ENCODE results near the gene COLEC12. TPM values are rescaled to one million over a fixed set of nuclear protein-coding genes. Genes with fewer than 3 reads are reported as not detected.

Gene COLEC12
- total RNA-seq, 4 donors from 2014 or later = 8.3 to 22.2 (median 21.4) TPM

DNA sequence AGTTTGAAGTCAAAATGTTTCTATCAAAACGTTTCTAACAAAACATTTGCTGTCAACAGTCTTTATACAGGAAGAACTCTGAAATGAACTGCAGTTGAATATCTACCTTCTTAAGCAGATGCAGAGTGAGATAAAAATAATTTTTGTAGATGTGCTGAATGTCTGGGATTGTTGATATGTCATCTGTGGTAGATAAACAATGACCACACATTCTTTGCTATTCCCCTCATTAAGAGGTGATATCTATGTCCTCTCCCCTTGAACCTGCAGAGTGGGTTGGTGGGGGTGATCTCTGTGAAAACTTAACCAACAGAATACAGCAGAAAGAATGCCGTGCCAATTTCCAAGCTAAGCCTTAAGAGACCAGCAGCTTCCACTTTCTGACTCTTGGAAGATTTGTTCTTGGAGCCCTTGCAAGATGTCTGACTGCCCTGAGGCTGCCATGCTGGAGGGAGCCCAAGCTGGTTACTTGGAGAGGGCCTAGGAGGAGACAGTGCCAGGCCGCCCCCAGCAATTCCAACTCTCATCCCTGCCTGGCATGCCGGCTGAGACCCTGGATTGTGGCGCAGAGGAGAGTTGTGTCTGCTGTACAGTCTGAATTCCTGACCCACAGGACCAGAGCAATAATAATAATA lies 80.8 kb downstream of the COLEC12 start:
- no peak for TF ChIP-seq POLR2A (IDR thresholded peaks at IDR 0.05)
- TF ChIP-seq EP300 (IDR thresholded peaks at IDR 0.05) = no peak
- TF ChIP-seq, protein P1, sequence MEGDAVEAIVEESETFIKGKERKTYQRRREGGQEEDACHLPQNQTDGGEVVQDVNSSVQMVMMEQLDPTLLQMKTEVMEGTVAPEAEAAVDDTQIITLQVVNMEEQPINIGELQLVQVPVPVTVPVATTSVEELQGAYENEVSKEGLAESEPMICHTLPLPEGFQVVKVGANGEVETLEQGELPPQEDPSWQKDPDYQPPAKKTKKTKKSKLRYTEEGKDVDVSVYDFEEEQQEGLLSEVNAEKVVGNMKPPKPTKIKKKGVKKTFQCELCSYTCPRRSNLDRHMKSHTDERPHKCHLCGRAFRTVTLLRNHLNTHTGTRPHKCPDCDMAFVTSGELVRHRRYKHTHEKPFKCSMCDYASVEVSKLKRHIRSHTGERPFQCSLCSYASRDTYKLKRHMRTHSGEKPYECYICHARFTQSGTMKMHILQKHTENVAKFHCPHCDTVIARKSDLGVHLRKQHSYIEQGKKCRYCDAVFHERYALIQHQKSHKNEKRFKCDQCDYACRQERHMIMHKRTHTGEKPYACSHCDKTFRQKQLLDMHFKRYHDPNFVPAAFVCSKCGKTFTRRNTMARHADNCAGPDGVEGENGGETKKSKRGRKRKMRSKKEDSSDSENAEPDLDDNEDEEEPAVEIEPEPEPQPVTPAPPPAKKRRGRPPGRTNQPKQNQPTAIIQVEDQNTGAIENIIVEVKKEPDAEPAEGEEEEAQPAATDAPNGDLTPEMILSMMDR (IDR thresholded peaks at IDR 0.05) = no peak
- Histone ChIP-seq H3K27me3 (no peaks in the 10 kb centered on the region), H3K4me1 (peaks cover 0 to 26% (median 0%) of the 10 kb centered on the region in 4 donors), H3K36me3 (no peaks in the 10 kb centered on the region), H3K27ac (no peak overlapping the region), H3K4me3 (no peak overlapping the region), H3K9me3 (no peaks in the 10 kb centered on the region)
- DNase-seq (ENCODE audit: low spot score in 2 of 2) = no peak
- 80 to 84% methylated on average over 5 of the region's 5 CpGs for WGBS, 2 donors

DNA sequence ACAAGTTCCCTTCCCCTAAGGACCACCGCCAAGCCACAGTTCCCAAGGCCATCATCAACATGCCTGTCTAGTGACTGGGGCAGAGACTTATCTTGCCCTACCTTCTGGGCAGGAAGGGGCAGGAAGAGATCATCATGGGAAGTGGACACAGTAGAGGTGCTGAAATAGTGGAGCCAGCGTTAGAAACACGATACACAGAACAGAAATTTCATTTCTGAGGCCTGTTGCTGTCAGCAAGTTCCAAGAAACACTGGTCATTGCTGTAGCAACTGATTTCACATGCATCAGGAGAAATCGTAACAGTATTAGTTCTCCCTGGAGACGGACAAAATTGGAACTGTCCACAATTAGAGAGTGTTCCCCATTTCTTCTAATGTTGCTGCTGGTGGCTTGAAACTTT lies 83.0 kb downstream of the COLEC12 start:
- H3K4me3 ChIP-seq = no peak overlapping the region

DNA sequence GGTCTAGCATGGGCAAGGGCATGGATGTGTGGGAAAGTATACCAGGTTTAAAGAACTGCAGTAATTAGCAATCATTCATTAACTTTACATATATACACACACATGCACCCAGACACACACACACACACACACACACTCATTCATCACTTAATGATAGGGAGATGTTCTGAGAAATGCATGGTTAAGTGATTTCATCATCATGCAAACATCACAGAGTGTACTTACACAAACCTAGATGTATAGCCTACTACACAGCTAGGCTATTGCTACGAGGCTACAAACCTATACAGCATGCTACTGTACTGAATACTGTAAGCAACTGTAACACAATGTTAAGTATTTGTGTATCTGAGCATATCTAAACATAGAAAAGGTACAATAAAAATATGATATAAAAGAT lies 83.6 kb downstream of the COLEC12 start:
- H3K9me3 ChIP-seq = no peaks in the 10 kb centered on the region
- H3K4me3 ChIP-seq = no peak overlapping the region
- H3K4me1 ChIP-seq = peaks cover 0 to 12% (median 0%) of the 10 kb centered on the region in 4 donors
- H3K27ac ChIP-seq = no peak overlapping the region
- DNase-seq (ENCODE audit: low spot score in 2 of 2) = no peak
- TF ChIP-seq EP300 (IDR thresholded peaks at IDR 0.05) = no peak
- TF ChIP-seq, protein P1 (IDR thresholded peaks at IDR 0.05) = no peak
- no peak for TF ChIP-seq POLR2A (IDR thresholded peaks at IDR 0.05)
- 83 to 84% methylated on average over 1 of the region's 1 CpG for WGBS, 2 donors
- H3K36me3 ChIP-seq = no peaks in the 10 kb centered on the region
- no peaks in the 10 kb centered on the region for H3K27me3 ChIP-seq

More for the DNA sequence above, 83.0 kb downstream of the COLEC12 start:
- 76% methylated on average over 5 of the region's 5 CpGs for WGBS, 2 donors
- Histone ChIP-seq H3K4me1 (peaks cover 0 to 12% (median 0%) of the 10 kb centered on the region in 4 donors), H3K36me3 (no peaks in the 10 kb centered on the region), H3K27me3 (no peaks in the 10 kb centered on the region), H3K9me3 (no peaks in the 10 kb centered on the region), H3K27ac (peak overlapping the region in 1 of 4 donors; percentile 6)
- no peak for DNase-seq (ENCODE audit: low spot score in 2 of 2)
- TF ChIP-seq EP300 (IDR thresholded peaks at IDR 0.05) = peak in 1 of 2 donors; percentile 14
- TF ChIP-seq POLR2A (IDR thresholded peaks at IDR 0.05) = no peak

DNA sequence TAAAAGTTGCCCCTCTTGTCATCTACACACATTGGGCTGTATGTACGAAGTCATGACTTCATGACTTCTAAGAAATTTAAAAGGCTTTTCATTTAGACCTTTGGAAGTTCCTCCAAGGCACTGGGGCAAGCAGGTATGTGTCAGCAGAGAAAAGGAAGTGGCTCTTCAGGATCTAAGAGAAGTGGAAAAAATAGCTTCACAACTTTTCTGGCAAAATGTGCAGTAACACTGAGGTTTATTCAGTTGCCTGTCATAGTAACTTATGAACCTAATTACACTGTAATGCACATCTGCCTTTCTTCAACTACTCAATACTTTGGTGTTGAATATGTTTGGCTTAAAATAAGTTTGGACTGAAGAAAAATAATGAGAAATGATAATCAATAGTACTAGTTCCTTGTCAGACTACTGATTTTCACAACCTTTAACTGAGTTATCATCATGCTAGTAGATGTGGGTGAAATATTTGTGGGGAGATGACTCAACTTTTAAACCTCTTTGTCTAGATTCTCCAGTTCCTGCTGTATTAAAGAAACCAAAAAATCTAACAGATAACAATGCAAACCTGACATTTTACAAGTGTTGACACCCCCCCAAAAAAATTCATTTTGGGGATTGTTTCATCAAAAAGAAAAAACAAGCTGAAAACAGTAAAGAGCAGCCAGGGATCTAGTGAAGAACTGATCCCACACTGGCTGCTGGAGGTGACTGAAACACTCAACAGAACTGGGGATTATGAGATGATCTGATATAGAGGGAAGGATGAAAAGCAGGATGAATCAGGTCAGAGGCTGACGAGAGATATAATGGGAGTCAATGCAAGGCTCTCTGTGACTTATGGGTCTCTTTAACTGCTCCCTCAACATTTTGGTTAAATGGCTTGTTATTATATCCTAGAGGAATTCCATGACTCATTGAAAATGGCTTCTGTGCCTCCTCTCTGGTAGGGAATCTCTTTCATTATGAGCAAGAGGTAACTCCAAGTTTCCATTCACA lies 84.6 kb downstream of the COLEC12 start:
- TF ChIP-seq EP300 (IDR thresholded peaks at IDR 0.05) = no peak
- TF ChIP-seq, protein P1 (IDR thresholded peaks at IDR 0.05) = no peak
- TF ChIP-seq POLR2A (IDR thresholded peaks at IDR 0.05) = no peak
- WGBS, 2 donors = 79 to 86% methylated on average over 2 of the region's 2 CpGs
- no peak for DNase-seq (ENCODE audit: low spot score in 2 of 2)
- no peak overlapping the region for H3K4me3 ChIP-seq
- H3K27me3 ChIP-seq = no peaks in the 10 kb centered on the region
- peaks cover 0 to 12% (median 0%) of the 10 kb centered on the region in 4 donors for H3K4me1 ChIP-seq
- no peaks in the 10 kb centered on the region for H3K36me3 ChIP-seq
- no peak overlapping the region for H3K27ac ChIP-seq
- H3K9me3 ChIP-seq = no peaks in the 10 kb centered on the region

DNA sequence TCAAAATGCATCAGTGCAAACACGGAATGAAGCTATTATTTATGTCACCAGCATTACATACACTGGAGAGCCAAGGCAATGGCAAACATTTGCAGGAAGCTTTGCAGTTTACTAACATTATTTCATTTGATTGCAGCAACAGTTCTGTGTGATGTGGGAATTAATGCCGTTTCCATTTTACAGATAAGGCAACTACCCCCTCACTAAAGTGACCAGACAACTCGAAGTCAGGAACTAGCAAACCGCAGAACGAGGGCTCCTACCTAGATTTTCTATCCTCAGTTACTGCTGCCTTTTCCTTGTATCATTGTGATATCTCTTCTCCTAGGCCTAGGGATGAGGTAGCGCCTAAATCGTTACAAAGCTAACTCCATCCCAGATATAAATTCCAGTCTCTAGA lies 85.5 kb downstream of the COLEC12 start:
- Histone ChIP-seq H3K4me3 (no peak overlapping the region), H3K27me3 (no peaks in the 10 kb centered on the region), H3K36me3 (no peaks in the 10 kb centered on the region), H3K27ac (no peak overlapping the region), H3K9me3 (no peaks in the 10 kb centered on the region), H3K4me1 (peaks cover 0 to 13% (median 0%) of the 10 kb centered on the region in 4 donors)
- WGBS, 2 donors = 80 to 88% methylated on average over 7 of the region's 7 CpGs
- DNase-seq (ENCODE audit: low spot score in 2 of 2) = no peak
- TF ChIP-seq, protein P1 (IDR thresholded peaks at IDR 0.05) = no peak
- no peak for TF ChIP-seq EP300 (IDR thresholded peaks at IDR 0.05)
- TF ChIP-seq POLR2A (IDR thresholded peaks at IDR 0.05) = no peak
